Endodermal cell (in vitro differentiated cells): ENCODE measurements around the gene RIPOR2. TPM values are rescaled to one million over a fixed set of nuclear protein-coding genes. Genes with fewer than 3 reads are reported as not detected.

ENCODE experiments used
- DNase-seq: peaks from one replicate; pipeline ENCODE4 v3.0.0-alpha.2; 2017
- H3K27ac ChIP-seq: 2 replicates; pipeline ENCODE4 v1.5.1; 2013; ENCODE audit warnings: mild to moderate bottlenecking, low read depth, low read length, moderate library complexity
- H3K27me3 ChIP-seq: 2 replicates; pipeline ENCODE4 v1.6.1; 2013; ENCODE audit warnings: mild to moderate bottlenecking, low read length, moderate library complexity; ENCODE audit not compliant: insufficient read depth, control insufficient read depth, poor library complexity, severe bottlenecking
- H3K36me3 ChIP-seq: 2 replicates; pipeline ENCODE4 v1.7.0; 2013; ENCODE audit warnings: mild to moderate bottlenecking, low read length, moderate library complexity; ENCODE audit not compliant: control insufficient read depth, insufficient read depth
- H3K4me1 ChIP-seq: one replicate; pipeline ENCODE4 v1.7.0; 2013; ENCODE audit warnings: low read length; ENCODE audit not compliant: control insufficient read depth, insufficient read depth
- H3K4me3 ChIP-seq: 2 replicates; pipeline ENCODE4 v1.5.1; 2013; ENCODE audit warnings: mild to moderate bottlenecking, low read length, moderate library complexity
- H3K9ac ChIP-seq: 2 replicates; pipeline ENCODE4 v1.6.1; 2013; ENCODE audit warnings: mild to moderate bottlenecking, low read length, moderate library complexity; ENCODE audit not compliant: poor library complexity, severe bottlenecking; ENCODE audit errors: extremely low read depth
- H3K9me3 ChIP-seq: 2 replicates; pipeline ENCODE4 v1.6.1; 2013; ENCODE audit warnings: mild to moderate bottlenecking, low read length, moderate library complexity; ENCODE audit not compliant: control insufficient read depth
- H3K27ac Mint-ChIP-seq: 2 replicates; pipeline ENCODE4 v1.8.0; 2020; ENCODE audit warnings: mixed read lengths
- H3K27me3 Mint-ChIP-seq: 2 replicates; pipeline ENCODE4 v1.8.0; 2021; ENCODE audit warnings: mild to moderate bottlenecking, mixed read lengths; ENCODE audit not compliant: insufficient read depth
- H3K36me3 Mint-ChIP-seq: 2 replicates; pipeline ENCODE4 v1.8.0; 2020; ENCODE audit warnings: low read depth, mixed read lengths
- H3K4me1 Mint-ChIP-seq: 2 replicates; pipeline ENCODE4 v1.8.0; 2020; ENCODE audit warnings: mixed read lengths
- H3K4me3 Mint-ChIP-seq: 2 replicates; pipeline ENCODE4 v1.8.0; 2020; ENCODE audit warnings: mild to moderate bottlenecking, moderate library complexity, mixed read lengths
- H3K9me3 Mint-ChIP-seq: 2 replicates; pipeline ENCODE4 v1.8.0; 2020; ENCODE audit warnings: mild to moderate bottlenecking, mixed read lengths
- CTCF ChIP-seq: fragments of 200-600 bp; sonication (generic); conservative IDR thresholded peaks from 2 replicates; pipeline ENCODE4 v1.5.0; 2021; ENCODE audit warnings: antibody characterized with exemption, mild to moderate bottlenecking
- WGBS, 2 experiments: methylation state at CpG; one replicate each; pipeline versions ENCODE4 v1.1.5 to v1.1.7; 2013; ENCODE audit warnings: missing lambda C conversion rate in 2 of 2, mixed read lengths in 1 of 2; ENCODE audit not compliant: insufficient coverage in 1 of 2, insufficient read length in 1 of 2; 5-methylcytosine and 5-hydroxymethylcytosine counted together
- total RNA-seq, 2 donors: library from RNA; stranded (reverse); fragmentation: NEBNext Ultra II Directional in 1 of 2; extraction: Animal tissue kit (Norgen Biotek cat#: 25700) in 1 of 2; gene quantifications; 2 replicates in 1 of 2; 3 replicates in 1 of 2; pipeline ENCODE4 v1.2.1, GENCODE V29; 2021

Gene RIPOR2
- total RNA-seq, 2 donors from 2014 or later = 9.3 to 10.4 TPM

GRCh38 chr6:24899136-24899996 is 36.4 kb downstream of the RIPOR2 start:
- Mint-ChIP-seq H3K4me1 (peaks cover 10% of the 10 kb centered on the region), H3K4me3 (no peak overlapping the region), H3K9me3 (peaks cover 4% of the 10 kb centered on the region), H3K27ac (no peak overlapping the region), H3K27me3 (peaks cover 5% of the 10 kb centered on the region), H3K36me3 (peaks cover 2% of the 10 kb centered on the region)
- H3K4me3 ChIP-seq = no peak overlapping the region
- DNase-seq = no peak
- TF ChIP-seq CTCF = no peak
- no peaks in the 10 kb centered on the region for H3K9me3 ChIP-seq
- no peaks in the 10 kb centered on the region for H3K4me1 ChIP-seq
- H3K36me3 ChIP-seq = no peaks in the 10 kb centered on the region
- H3K27ac ChIP-seq = no peak overlapping the region
- WGBS, 2 experiments = 91 to 92% methylated on average over 5 to 8 of the region's 8 CpGs
- H3K9ac ChIP-seq = no peak overlapping the region
- H3K27me3 ChIP-seq = no peaks in the 10 kb centered on the region

- no peak for TF ChIP-seq CTCF
- Mint-ChIP-seq H3K9me3 (peaks cover 4% of the 10 kb centered on the region), H3K27ac (no peak overlapping the region), H3K27me3 (peaks cover 5% of the 10 kb centered on the region), H3K4me3 (no peak overlapping the region), H3K4me1 (peaks cover 9% of the 10 kb centered on the region), H3K36me3 (peaks cover 2% of the 10 kb centered on the region)
- Histone ChIP-seq H3K27ac (no peak overlapping the region), H3K4me3 (no peak overlapping the region), H3K4me1 (no peaks in the 10 kb centered on the region), H3K9ac (no peak overlapping the region), H3K36me3 (no peaks in the 10 kb centered on the region), H3K9me3 (no peaks in the 10 kb centered on the region), H3K27me3 (no peaks in the 10 kb centered on the region)
- no peak for DNase-seq
- 0 to 53% methylated on average over 1 of the region's 1 CpG for WGBS, 2 experiments
Measured at GRCh38 chr6:24898676-24899075, 37.1 kb downstream of the RIPOR2 start.

- H3K9me3 ChIP-seq = no peaks in the 10 kb centered on the region
- H3K4me3 Mint-ChIP-seq = no peak overlapping the region
- H3K9me3 Mint-ChIP-seq = no peaks in the 10 kb centered on the region
- no peaks in the 10 kb centered on the region for H3K36me3 ChIP-seq
- H3K27me3 Mint-ChIP-seq = no peaks in the 10 kb centered on the region
- no peaks in the 10 kb centered on the region for H3K4me1 ChIP-seq
- peaks cover 9% of the 10 kb centered on the region for H3K4me1 Mint-ChIP-seq
- whole genome bisulfite sequencing, 2 experiments = 93 to 100% methylated on average over 2 to 6 of the region's 6 CpGs
- H3K27ac ChIP-seq = no peak overlapping the region
- H3K27me3 ChIP-seq = no peaks in the 10 kb centered on the region
- no peak for DNase-seq
- no peaks in the 10 kb centered on the region for H3K36me3 Mint-ChIP-seq
- H3K9ac ChIP-seq = no peak overlapping the region
- no peak overlapping the region for H3K4me3 ChIP-seq
- H3K27ac Mint-ChIP-seq = no peak overlapping the region
- no peak for TF ChIP-seq CTCF
Measured at GRCh38 chr6:24897186-24897585, 38.6 kb downstream of the RIPOR2 start.
